ENCODE data around the gene MAP3K7.
"Not testable (repeated sequence)": the region's sequence is repeated elsewhere in the genome, so short reads cannot be mapped to it uniquely, and the experiment has no call there.

MAP3K7 gene

DNA sequence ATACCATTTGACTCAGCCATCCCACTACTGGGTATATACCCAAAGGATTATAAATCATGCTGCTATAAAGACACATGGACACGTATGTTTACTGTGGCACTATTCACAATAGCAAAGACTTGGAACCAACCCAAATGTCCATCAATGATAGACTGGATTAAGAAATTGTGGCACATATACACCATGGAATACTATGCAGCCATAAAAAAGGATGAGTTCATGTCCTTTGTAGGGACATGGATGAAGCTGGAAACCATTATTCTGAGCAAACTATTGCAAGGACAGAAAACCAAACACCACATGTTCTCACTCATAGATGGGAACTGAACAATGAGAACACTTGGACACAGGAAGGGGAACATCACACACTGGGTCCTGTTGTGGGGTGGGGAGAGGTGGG, 19.2 kb downstream of the MAP3K7 start:
- CTCF ChIA-PET; H3K4me1 ChIP-seq (ENCODE audit: control extremely low read depth in 1 of 4, control insufficient read depth in 4 of 4, insufficient read depth in 4 of 4, low read length in 3 of 4); DNase-seq; POLR2A ChIA-PET; H3K27ac ChIP-seq (ENCODE audit: insufficient read depth in 1 of 2, low read depth in 1 of 2, low read length in 2 of 2, poor library complexity in 1 of 2, severe bottlenecking in 2 of 2); H3K27me3 ChIP-seq (replicated peaks in 2 of 5; ENCODE audit: control insufficient read depth in 4 of 5, insufficient read depth in 5 of 5, low read length in 4 of 5); H3K9me3 ChIP-seq (ENCODE audit: control extremely low read depth in 1 of 5, control insufficient read depth in 4 of 5, insufficient read depth in 2 of 5, low read depth in 1 of 5, low read length in 4 of 5); H3K4me3 ChIP-seq (ENCODE audit: control insufficient read depth in 1 of 7, extremely low read depth in 1 of 7, insufficient read depth in 4 of 7, low read depth in 2 of 7, low read length in 6 of 7): not testable (repeated sequence)
- no CpG with 5 or more reads among the region's 1 CpG for WGBS (ENCODE audit: insufficient coverage)
- H3K36me3 ChIP-seq (ENCODE audit: control insufficient read depth in 4 of 4, insufficient read depth in 4 of 4, low read length in 3 of 4): peaks cover 0 to 14% (median 4%) of the 10 kb centered on the region in 4 experiments

GRCh38 chr6:90562341-90562740, 24.5 kb downstream of the MAP3K7 start:
- H3K9me3 ChIP-seq (ENCODE audit: control extremely low read depth in 1 of 5, control insufficient read depth in 4 of 5, insufficient read depth in 2 of 5, low read depth in 1 of 5, low read length in 4 of 5); H3K27me3 ChIP-seq (replicated peaks in 2 of 5; ENCODE audit: control insufficient read depth in 4 of 5, insufficient read depth in 5 of 5, low read length in 4 of 5); DNase-seq; H3K4me1 ChIP-seq (ENCODE audit: control extremely low read depth in 1 of 4, control insufficient read depth in 4 of 4, insufficient read depth in 4 of 4, low read length in 3 of 4); H3K4me3 ChIP-seq (ENCODE audit: control insufficient read depth in 1 of 7, extremely low read depth in 1 of 7, insufficient read depth in 4 of 7, low read depth in 2 of 7, low read length in 6 of 7); H3K27ac ChIP-seq (ENCODE audit: insufficient read depth in 1 of 2, low read depth in 1 of 2, low read length in 2 of 2, poor library complexity in 1 of 2, severe bottlenecking in 2 of 2); POLR2A ChIA-PET: not testable (repeated sequence)
- 100% methylated on average over 2 of the region's 9 CpGs for WGBS (ENCODE audit: insufficient coverage)
- CTCF ChIA-PET: interaction anchor here (0.9 kb wide), 1 partner anchor 11 kb away, joined by 3 read pairs; no protein-coding TSS in a partner anchor
- peaks cover 12 to 31% (median 13%) of the 10 kb centered on the region in 4 experiments for H3K36me3 ChIP-seq (ENCODE audit: control insufficient read depth in 4 of 4, insufficient read depth in 4 of 4, low read length in 3 of 4)

DNA sequence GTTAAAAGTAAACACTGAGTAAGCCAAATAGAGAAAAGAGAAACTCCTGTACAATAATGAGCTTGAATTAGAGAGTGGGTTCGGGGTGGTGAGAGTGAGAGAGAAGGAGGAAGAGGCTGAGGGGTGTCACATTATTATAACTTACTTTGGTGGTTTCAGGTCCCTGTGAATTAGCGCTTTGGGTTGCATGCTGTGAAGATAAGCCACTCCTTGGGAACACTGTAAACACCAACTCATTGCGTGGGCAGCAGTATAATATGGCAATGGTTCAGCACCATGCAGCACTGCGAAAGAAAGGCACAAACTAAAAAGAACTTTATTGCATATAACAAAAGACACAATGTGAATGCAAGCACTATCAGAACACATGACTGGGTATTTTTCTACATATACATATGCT, 26.9 kb downstream of the MAP3K7 start:
- Histone ChIP-seq H3K9me3 (ENCODE audit: control extremely low read depth in 1 of 5, control insufficient read depth in 4 of 5, insufficient read depth in 2 of 5, low read depth in 1 of 5, low read length in 4 of 5) (peaks cover 0 to 4% (median 0%) of the 10 kb centered on the region in 5 experiments), H3K27me3 (replicated peaks in 2 of 5; ENCODE audit: control insufficient read depth in 4 of 5, insufficient read depth in 5 of 5, low read length in 4 of 5) (no peaks in the 10 kb centered on the region), H3K4me3 (ENCODE audit: control insufficient read depth in 1 of 7, extremely low read depth in 1 of 7, insufficient read depth in 4 of 7, low read depth in 2 of 7, low read length in 6 of 7) (no peak overlapping the region), H3K4me1 (ENCODE audit: control extremely low read depth in 1 of 4, control insufficient read depth in 4 of 4, insufficient read depth in 4 of 4, low read length in 3 of 4) (no peaks in the 10 kb centered on the region), H3K36me3 (ENCODE audit: control insufficient read depth in 4 of 4, insufficient read depth in 4 of 4, low read length in 3 of 4) (peaks cover 14 to 42% (median 23%) of the 10 kb centered on the region in 4 experiments), H3K27ac (ENCODE audit: insufficient read depth in 1 of 2, low read depth in 1 of 2, low read length in 2 of 2, poor library complexity in 1 of 2, severe bottlenecking in 2 of 2) (no peak overlapping the region)
- WGBS (ENCODE audit: insufficient coverage): 100% methylated on average over 4 of the region's 4 CpGs
- ChIA-PET POLR2A (no interaction called here), CTCF (no interaction called here)
- DNase-seq: no peak

- Histone ChIP-seq H3K4me1 (ENCODE audit: control extremely low read depth in 1 of 4, control insufficient read depth in 4 of 4, insufficient read depth in 4 of 4, low read length in 3 of 4) (no peaks in the 10 kb centered on the region), H3K36me3 (ENCODE audit: control insufficient read depth in 4 of 4, insufficient read depth in 4 of 4, low read length in 3 of 4) (peaks cover 17 to 56% (median 37%) of the 10 kb centered on the region in 4 experiments), H3K4me3 (ENCODE audit: control insufficient read depth in 1 of 7, extremely low read depth in 1 of 7, insufficient read depth in 4 of 7, low read depth in 2 of 7, low read length in 6 of 7) (no peak overlapping the region), H3K27me3 (replicated peaks in 2 of 5; ENCODE audit: control insufficient read depth in 4 of 5, insufficient read depth in 5 of 5, low read length in 4 of 5) (no peaks in the 10 kb centered on the region), H3K27ac (ENCODE audit: insufficient read depth in 1 of 2, low read depth in 1 of 2, low read length in 2 of 2, poor library complexity in 1 of 2, severe bottlenecking in 2 of 2) (no peak overlapping the region), H3K9me3 (ENCODE audit: control extremely low read depth in 1 of 5, control insufficient read depth in 4 of 5, insufficient read depth in 2 of 5, low read depth in 1 of 5, low read length in 4 of 5) (peaks cover 0 to under 1% (median 0%) of the 10 kb centered on the region in 5 experiments)
- DNase-seq: no peak
- no CpG with 5 or more reads among the region's 1 CpG for WGBS (ENCODE audit: insufficient coverage)
- CTCF ChIA-PET: interaction anchor here (1.1 kb wide), 1 partner anchor 13 kb away, joined by 3 read pairs; no protein-coding TSS in a partner anchor
- POLR2A ChIA-PET: no interaction called here
Observed at GRCh38 chr6:90557006-90557405, 29.9 kb downstream of the MAP3K7 start.

DNA sequence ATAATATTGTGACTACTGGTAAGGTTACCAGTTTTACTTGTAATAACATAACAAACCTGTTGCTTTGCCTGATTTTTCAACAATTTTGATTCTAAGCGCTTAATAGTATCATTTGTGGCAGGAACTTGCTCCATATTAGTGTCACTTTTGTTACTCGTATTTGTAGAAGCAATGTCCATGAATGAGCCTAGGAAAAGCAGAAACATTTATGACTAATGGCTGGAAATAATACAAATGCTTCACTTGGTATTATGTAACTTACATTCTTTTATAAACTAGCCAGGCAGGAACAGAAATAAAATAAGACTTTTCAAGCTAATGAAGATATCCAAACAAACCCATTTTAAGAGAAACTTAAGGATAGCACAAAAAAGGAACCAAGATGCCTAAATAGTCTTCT, 38.9 kb downstream of the MAP3K7 start:
- Histone ChIP-seq H3K27me3 (replicated peaks in 2 of 5; ENCODE audit: control insufficient read depth in 4 of 5, insufficient read depth in 5 of 5, low read length in 4 of 5) (no peaks in the 10 kb centered on the region), H3K4me3 (ENCODE audit: control insufficient read depth in 1 of 7, extremely low read depth in 1 of 7, insufficient read depth in 4 of 7, low read depth in 2 of 7, low read length in 6 of 7) (no peak overlapping the region), H3K9me3 (ENCODE audit: control extremely low read depth in 1 of 5, control insufficient read depth in 4 of 5, insufficient read depth in 2 of 5, low read depth in 1 of 5, low read length in 4 of 5) (no peaks in the 10 kb centered on the region), H3K36me3 (ENCODE audit: control insufficient read depth in 4 of 4, insufficient read depth in 4 of 4, low read length in 3 of 4) (peaks cover 17 to 71% (median 51%) of the 10 kb centered on the region in 4 experiments), H3K27ac (ENCODE audit: insufficient read depth in 1 of 2, low read depth in 1 of 2, low read length in 2 of 2, poor library complexity in 1 of 2, severe bottlenecking in 2 of 2) (no peak overlapping the region), H3K4me1 (ENCODE audit: control extremely low read depth in 1 of 4, control insufficient read depth in 4 of 4, insufficient read depth in 4 of 4, low read length in 3 of 4) (peaks cover 0 to 13% (median 1%) of the 10 kb centered on the region in 4 experiments)
- ChIA-PET POLR2A (no interaction called here), CTCF (interaction anchor here (1.6 kb wide), 1 partner anchor 21 kb away, joined by 3 read pairs; no protein-coding TSS in a partner anchor)
- WGBS (ENCODE audit: insufficient coverage): no CpG with 5 or more reads among the region's 2 CpGs
- no peak for DNase-seq

- H3K4me3 ChIP-seq (ENCODE audit: control insufficient read depth in 1 of 7, extremely low read depth in 1 of 7, insufficient read depth in 4 of 7, low read depth in 2 of 7, low read length in 6 of 7): no peak overlapping the region
- ChIA-PET POLR2A (no interaction called here), CTCF (interaction anchor here (1.6 kb wide), 1 partner anchor 22 kb away, joined by 3 read pairs; no protein-coding TSS in a partner anchor)
- H3K27me3 ChIP-seq (replicated peaks in 2 of 5; ENCODE audit: control insufficient read depth in 4 of 5, insufficient read depth in 5 of 5, low read length in 4 of 5): no peaks in the 10 kb centered on the region
- no peaks in the 10 kb centered on the region for H3K9me3 ChIP-seq (ENCODE audit: control extremely low read depth in 1 of 5, control insufficient read depth in 4 of 5, insufficient read depth in 2 of 5, low read depth in 1 of 5, low read length in 4 of 5)
- DNase-seq: no peak
- peaks cover 11 to 66% (median 46%) of the 10 kb centered on the region in 4 experiments for H3K36me3 ChIP-seq (ENCODE audit: control insufficient read depth in 4 of 4, insufficient read depth in 4 of 4, low read length in 3 of 4)
- peaks cover 0 to 13% (median 1%) of the 10 kb centered on the region in 4 experiments for H3K4me1 ChIP-seq (ENCODE audit: control extremely low read depth in 1 of 4, control insufficient read depth in 4 of 4, insufficient read depth in 4 of 4, low read length in 3 of 4)
- 100% methylated on average over 2 of the region's 4 CpGs for WGBS (ENCODE audit: insufficient coverage)
- H3K27ac ChIP-seq (ENCODE audit: insufficient read depth in 1 of 2, low read depth in 1 of 2, low read length in 2 of 2, poor library complexity in 1 of 2, severe bottlenecking in 2 of 2): no peak overlapping the region
Observed at GRCh38 chr6:90547079-90547478, 39.8 kb downstream of the MAP3K7 start.

DNA sequence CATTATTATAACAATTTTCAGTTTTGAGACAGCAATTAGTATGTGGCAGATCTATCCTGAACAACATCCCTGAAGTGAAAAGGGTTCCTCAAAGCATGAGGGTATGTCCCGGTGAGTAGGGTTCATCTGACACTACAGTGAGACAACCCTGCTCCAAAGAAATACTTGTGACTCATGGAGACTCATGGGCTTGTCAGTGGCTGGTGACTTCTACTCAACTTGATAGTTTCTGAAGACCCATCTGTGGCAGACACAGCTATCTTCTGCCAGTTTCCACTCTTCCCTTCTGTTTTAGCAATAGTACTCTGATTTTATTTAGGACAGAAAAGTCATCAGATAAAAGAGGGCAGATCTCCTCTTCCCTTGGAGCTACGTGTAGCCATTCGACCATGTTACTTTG, 41.4 kb downstream of the MAP3K7 start:
- POLR2A ChIA-PET: no interaction called here
- CTCF ChIA-PET: no interaction called here
- H3K9me3 ChIP-seq (ENCODE audit: control extremely low read depth in 1 of 5, control insufficient read depth in 4 of 5, insufficient read depth in 2 of 5, low read depth in 1 of 5, low read length in 4 of 5): no peaks in the 10 kb centered on the region
- H3K4me1 ChIP-seq (ENCODE audit: control extremely low read depth in 1 of 4, control insufficient read depth in 4 of 4, insufficient read depth in 4 of 4, low read length in 3 of 4): peaks cover 0 to 13% (median 1%) of the 10 kb centered on the region in 4 experiments
- 100% methylated on average over 1 of the region's 3 CpGs for WGBS (ENCODE audit: insufficient coverage)
- H3K27ac ChIP-seq (ENCODE audit: insufficient read depth in 1 of 2, low read depth in 1 of 2, low read length in 2 of 2, poor library complexity in 1 of 2, severe bottlenecking in 2 of 2): no peak overlapping the region
- no peak overlapping the region for H3K4me3 ChIP-seq (ENCODE audit: control insufficient read depth in 1 of 7, extremely low read depth in 1 of 7, insufficient read depth in 4 of 7, low read depth in 2 of 7, low read length in 6 of 7)
- no peak for DNase-seq
- H3K27me3 ChIP-seq (replicated peaks in 2 of 5; ENCODE audit: control insufficient read depth in 4 of 5, insufficient read depth in 5 of 5, low read length in 4 of 5): no peaks in the 10 kb centered on the region
- peaks cover 11 to 58% (median 41%) of the 10 kb centered on the region in 4 experiments for H3K36me3 ChIP-seq (ENCODE audit: control insufficient read depth in 4 of 4, insufficient read depth in 4 of 4, low read length in 3 of 4)
